NT2/D1 (cell line): ENCODE results near the gene TAPT1.
"Not testable (repeated sequence)": the region's sequence is repeated elsewhere in the genome, so short reads cannot be mapped to it uniquely, and the experiment has no call there.

Experiments
- DNase-seq: peaks from one replicate; pipeline ENCODE4 v3.0.0-alpha.2; 2011; ENCODE audit warnings: low read depth, low spot score
- H3K27me3 ChIP-seq: 2 replicates; pipeline ENCODE4 v1.6.0; 2011; ENCODE audit warnings: mild to moderate bottlenecking; ENCODE audit not compliant: insufficient read length, insufficient read depth
- H3K36me3 ChIP-seq: 2 replicates; pipeline ENCODE4 v1.6.1; 2011; ENCODE audit warnings: mild to moderate bottlenecking, low read length, mixed read lengths; ENCODE audit not compliant: insufficient read depth, insufficient read length
- H3K4me1 ChIP-seq: 2 replicates; pipeline ENCODE4 v1.5.1; 2011; ENCODE audit not compliant: insufficient read depth, insufficient read length
- H3K4me3 ChIP-seq: 2 replicates; pipeline ENCODE4 v1.5.1; 2011; ENCODE audit warnings: low read depth; ENCODE audit not compliant: insufficient read length
- H3K9ac ChIP-seq: 2 replicates; pipeline ENCODE4 v1.6.0; 2011; ENCODE audit warnings: low read depth; ENCODE audit not compliant: insufficient read length
- H3K9me3 ChIP-seq: 2 replicates; pipeline ENCODE4 v1.5.1; 2011; ENCODE audit warnings: mild to moderate bottlenecking, low read length; ENCODE audit not compliant: insufficient read depth
- SUZ12 ChIP-seq: IDR thresholded peaks from 2 replicates; pipeline ENCODE4 v1.6.1; 2011; ENCODE audit not compliant: insufficient read length, insufficient read depth; ENCODE audit errors: extremely low read depth
- YY1 ChIP-seq: IDR thresholded peaks from 2 replicates; pipeline ENCODE4 v1.6.1; 2011; ENCODE audit not compliant: insufficient read length, insufficient read depth
- ZNF274 ChIP-seq: IDR thresholded peaks from 2 replicates; pipeline ENCODE4 v1.6.1; 2011; ENCODE audit warnings: mild to moderate bottlenecking, low read depth, low read length

Gene TAPT1

DNA sequence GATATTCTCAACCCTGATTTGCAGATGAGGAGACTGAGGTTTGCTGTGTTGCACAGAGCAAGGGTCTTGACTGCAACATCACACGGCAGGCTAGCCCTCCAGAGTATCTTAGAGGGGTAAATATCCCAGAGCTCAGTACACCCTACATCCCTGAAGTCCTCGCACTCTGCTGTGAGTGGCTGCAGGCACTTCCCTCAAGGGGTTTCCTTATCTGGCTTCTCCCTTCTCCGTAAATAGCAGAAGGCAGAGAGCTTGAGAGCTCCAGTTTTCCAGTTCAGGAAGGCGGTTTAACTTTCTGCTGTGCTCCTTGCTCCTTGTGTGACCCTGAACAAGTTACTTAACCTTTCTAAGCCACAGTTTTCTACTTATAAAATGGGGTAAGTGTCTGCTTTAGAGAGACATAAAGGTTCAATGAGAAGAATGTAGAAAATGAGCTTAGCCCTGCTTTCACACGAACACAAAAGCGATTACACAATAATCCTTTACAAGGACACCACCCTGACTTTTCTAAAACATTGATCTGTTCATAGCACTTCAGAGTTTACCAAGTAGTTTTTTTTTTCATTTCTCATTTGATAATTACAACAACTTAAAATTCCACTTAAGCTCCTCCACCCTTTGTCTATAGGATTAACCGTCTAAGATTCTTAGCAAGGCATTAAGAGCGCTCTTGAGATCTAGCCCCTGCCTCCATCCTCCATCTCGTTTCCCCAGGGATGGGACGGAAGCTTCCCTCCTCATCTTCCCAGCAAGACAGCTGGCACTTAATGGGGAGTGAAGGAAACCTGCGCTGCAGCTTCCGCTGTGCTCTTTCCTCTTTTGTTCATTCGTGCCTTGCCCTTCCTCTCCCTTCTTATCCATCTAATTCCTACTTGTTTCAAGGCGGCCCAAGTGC is 68.4 kb downstream of the TAPT1 start:
- Histone ChIP-seq H3K36me3 (peaks cover 2% of the 10 kb centered on the region), H3K27me3 (no peaks in the 10 kb centered on the region), H3K9ac (no peak overlapping the region), H3K4me3 (no peak overlapping the region), H3K4me1 (no peaks in the 10 kb centered on the region), H3K9me3 (no peaks in the 10 kb centered on the region)
- TF ChIP-seq SUZ12 (no peak), ZNF274 (no peak), YY1 (no peak)
- DNase-seq, result no peak

DNA sequence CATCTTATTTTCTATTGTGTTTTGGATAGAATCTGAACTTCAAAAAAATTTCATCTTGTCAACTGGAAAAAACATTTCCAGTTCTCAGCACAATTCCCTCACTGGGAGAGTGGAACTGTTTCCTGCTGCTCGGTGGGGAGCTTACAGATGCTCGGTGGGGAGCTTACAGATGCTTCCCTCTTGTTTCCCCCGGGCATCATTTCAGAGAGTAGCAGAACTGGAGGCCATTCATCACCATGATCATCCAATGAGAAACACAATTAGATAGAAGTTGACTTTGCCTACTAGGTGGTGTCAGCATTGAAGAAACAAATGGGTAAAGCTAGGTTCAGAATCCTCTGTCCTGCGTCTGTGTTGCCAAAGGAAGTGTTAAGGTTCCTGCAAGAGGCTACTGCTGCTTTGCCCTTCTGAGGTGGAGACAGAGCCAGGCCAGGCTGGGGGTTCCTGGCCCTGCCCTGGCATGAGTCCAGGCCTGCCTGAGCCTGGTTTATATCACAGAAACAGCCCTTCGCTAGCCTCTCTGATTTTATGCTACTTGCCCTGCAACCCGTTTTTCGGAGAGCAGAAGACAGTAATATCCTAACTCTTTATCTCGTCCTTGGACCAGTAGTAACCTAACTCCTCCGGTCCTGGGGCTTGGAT is 70.6 kb downstream of the TAPT1 start:
- DNase-seq, result no peak
- H3K4me1 ChIP-seq, result no peaks in the 10 kb centered on the region
- H3K36me3 ChIP-seq, result no peaks in the 10 kb centered on the region
- H3K9ac ChIP-seq, result no peak overlapping the region
- no peak overlapping the region for H3K4me3 ChIP-seq
- TF ChIP-seq ZNF274 (no peak), SUZ12 (no peak), YY1 (no peak)
- no peaks in the 10 kb centered on the region for H3K9me3 ChIP-seq
- no peaks in the 10 kb centered on the region for H3K27me3 ChIP-seq

DNA sequence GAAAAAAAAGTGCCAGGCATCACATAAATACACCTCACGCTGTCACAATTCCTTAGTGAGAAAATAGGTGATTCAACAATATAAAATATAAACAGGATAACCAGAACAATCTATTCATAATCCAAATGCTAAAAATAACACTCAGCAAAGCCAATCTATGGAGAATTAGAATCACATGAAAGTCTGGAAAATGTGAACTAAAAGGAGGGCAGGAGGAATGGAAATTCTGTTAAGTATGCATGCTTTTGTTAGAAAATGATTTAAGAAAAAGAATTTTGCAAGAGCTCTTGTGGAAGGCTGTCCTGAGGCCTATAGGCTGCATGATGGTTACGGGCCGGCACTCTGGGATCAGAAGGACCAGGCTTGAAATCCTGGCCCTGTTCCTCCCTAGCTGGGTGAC is 71.8 kb downstream of the TAPT1 start:
- Histone ChIP-seq H3K4me3 (no peak overlapping the region), H3K27me3 (no peaks in the 10 kb centered on the region), H3K4me1 (no peaks in the 10 kb centered on the region), H3K36me3 (no peaks in the 10 kb centered on the region), H3K9me3 (no peaks in the 10 kb centered on the region), H3K9ac (no peak overlapping the region)
- TF ChIP-seq SUZ12, result no peak
- TF ChIP-seq ZNF274, result no peak
- DNase-seq, result no peak

DNA sequence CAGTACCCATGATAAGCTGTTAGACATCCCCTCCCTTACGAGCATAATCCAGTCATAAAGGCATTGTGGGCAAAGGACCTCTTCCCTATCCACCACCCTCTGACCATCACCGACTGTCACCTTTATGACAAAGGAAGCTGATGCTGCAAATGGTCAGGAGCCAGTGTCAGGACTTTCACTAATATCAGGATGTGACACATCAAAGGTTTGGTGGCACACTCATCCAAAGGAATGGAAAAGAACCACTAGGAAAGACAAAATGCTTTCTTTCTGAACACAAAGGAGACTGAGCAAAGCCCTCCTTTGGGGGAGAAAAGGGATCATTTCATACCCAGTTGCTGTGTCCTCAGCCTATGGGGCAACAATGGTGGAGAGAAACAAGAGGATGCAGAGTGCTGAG is 75.6 kb downstream of the TAPT1 start:
- no peak for TF ChIP-seq YY1
- TF ChIP-seq ZNF274, result no peak
- TF ChIP-seq SUZ12, result no peak
- H3K4me3 ChIP-seq, result no peak overlapping the region
- peaks cover 10% of the 10 kb centered on the region; the same call in 1 of the 2 replicates for H3K9me3 ChIP-seq
- H3K4me1 ChIP-seq, result no peaks in the 10 kb centered on the region
- no peak overlapping the region for H3K9ac ChIP-seq
- DNase-seq, result no peak
- no peaks in the 10 kb centered on the region for H3K27me3 ChIP-seq
- H3K36me3 ChIP-seq, result no peaks in the 10 kb centered on the region

DNA sequence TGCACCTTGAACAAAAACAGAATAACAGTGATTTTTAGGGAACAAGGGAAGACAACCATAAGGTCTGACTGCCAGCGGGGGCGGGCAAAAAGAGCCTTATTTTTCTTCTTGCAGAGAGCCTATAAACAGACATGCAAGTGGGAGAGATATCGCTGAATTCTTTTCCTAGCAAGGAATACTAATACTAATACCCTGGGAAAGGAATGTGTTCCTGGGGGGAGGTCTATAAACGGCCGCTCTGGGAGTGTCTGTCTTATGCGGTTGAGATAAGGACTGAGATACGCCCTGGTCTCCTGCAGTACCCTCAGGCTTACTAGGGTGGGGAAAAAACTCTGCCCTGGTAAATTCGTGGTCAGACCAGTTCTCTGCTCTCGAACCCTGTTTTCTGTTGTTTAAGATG is 81.4 kb downstream of the TAPT1 start:
- H3K4me3 ChIP-seq, DNase-seq, H3K4me1 ChIP-seq, H3K36me3 ChIP-seq, H3K27me3 ChIP-seq, H3K9ac ChIP-seq: not testable (repeated sequence)
- peaks cover 44% of the 10 kb centered on the region for H3K9me3 ChIP-seq

DNA sequence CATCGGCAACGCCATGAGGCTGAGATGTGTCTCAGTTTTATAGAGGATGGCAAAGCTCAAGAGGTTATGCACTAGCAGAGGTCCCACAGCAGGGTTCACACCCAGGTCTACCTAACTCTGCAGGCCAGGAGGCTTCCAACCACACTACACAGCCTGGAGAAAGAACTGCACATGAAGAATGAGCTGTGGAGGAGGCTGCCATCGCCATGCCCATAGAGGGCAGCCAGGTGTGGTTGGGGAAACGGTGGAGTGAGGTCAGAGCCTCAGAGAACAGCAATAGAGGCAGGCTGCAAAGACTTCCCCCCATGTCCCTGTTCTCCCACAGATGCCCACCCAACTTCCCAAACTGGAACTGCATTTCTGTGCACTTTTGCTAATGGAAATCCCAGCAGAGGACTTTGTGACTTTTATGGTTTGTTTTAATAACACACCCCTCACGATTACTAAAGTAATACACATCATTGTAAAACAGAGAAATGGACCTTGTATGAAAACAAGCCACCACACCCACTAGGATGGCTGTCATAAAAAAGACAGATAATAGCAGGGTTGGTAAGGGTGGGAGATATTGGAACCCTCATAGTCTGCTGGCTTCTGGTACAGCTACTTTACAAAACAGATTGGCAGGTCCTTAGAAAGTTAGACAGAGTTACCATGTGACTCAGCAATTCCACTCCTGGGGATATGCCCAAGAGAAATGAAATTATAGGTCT is 83.5 kb downstream of the TAPT1 start:
- Histone ChIP-seq H3K4me1 (no peaks in the 10 kb centered on the region), H3K4me3 (no peak overlapping the region), H3K27me3 (no peaks in the 10 kb centered on the region), H3K36me3 (no peaks in the 10 kb centered on the region), H3K9me3 (peaks cover 44% of the 10 kb centered on the region), H3K9ac (no peak overlapping the region)
- DNase-seq, result no peak
- TF ChIP-seq SUZ12 (no peak), ZNF274 (no peak), YY1 (no peak)

DNA sequence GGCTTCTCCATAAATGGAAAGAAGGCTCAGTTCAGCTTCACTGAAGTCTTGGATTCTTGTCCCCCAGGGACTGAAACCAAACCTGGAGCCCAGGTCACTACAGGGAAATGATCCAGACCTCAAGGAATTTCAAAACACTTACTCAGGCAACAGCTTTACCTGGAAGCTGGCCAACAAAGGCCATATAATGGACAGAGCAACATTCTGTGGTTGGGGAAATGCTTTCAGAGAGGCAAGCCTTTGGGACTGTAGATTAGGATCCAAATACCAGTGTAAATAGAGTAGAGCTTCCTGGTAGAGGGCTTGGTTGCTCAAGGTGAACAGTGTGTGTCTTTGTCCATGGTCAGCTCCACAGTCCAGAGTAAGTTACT is 85.4 kb downstream of the TAPT1 start:
- TF ChIP-seq YY1, result no peak
- TF ChIP-seq SUZ12, result no peak
- TF ChIP-seq ZNF274, result no peak
- DNase-seq, result no peak
- H3K36me3 ChIP-seq, result no peaks in the 10 kb centered on the region
- no peak overlapping the region for H3K9ac ChIP-seq
- no peaks in the 10 kb centered on the region for H3K27me3 ChIP-seq
- peaks cover 41% of the 10 kb centered on the region for H3K9me3 ChIP-seq
- H3K4me1 ChIP-seq, result no peaks in the 10 kb centered on the region
- H3K4me3 ChIP-seq, result no peak overlapping the region
